GM23248 (cell line): ENCODE measurements around the gene SERPINB2.

Source experiments
- EZH2 ChIP-seq: fragments of 200-600 bp; sonication (generic); IDR thresholded peaks from 2 replicates; pipeline ENCODE4 v1.6.1; 2018; ENCODE audit warnings: antibody characterized with exemption, mild to moderate bottlenecking; ENCODE audit not compliant: insufficient read depth, poor library complexity, severe bottlenecking
- EZH2phosphoT487 ChIP-seq: fragments of 200-600 bp; sonication (generic); IDR thresholded peaks from 2 replicates; pipeline ENCODE4 v1.6.1; 2018; ENCODE audit warnings: antibody characterized with exemption, moderate library complexity, mild to moderate bottlenecking, low read depth; ENCODE audit not compliant: insufficient read depth

DNA sequence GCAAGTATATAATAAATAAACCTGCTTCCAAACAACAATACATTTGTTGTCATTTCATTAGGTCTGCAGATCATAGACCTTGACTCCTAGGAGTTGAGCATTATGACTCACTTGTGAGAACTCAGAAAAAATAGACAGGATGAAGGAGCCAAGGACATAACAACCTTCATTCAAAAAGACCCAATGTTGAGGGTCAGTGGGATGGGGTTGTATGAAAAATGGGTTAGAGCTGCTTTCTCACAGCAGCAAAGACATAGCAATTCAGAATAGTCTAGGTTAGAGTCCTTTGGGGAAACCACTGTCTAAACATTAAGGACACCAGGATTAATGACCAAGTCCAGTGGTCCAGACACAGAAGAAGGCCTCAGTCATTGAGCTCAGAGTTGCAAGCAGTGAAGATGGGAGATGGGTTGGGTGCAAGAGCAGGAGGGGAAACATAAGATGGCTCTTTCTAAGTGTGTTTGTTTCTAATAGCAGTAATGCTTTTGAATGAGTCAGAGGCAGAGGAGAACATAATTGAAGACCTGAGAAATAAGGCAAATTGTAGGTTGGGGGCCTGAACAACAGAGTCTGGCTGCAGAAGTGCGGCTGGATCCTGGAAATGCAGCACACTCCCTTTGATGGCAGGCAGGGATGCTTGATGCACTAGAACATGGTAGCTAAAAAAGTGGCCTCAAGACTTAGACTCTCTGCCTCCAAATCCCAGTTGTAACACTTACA, 16.5 kb downstream of the SERPINB2 start:
- TF ChIP-seq EZH2, result no peak
- no peak for TF ChIP-seq EZH2phosphoT487
